Mammary microvascular endothelial cell (primary cell): ENCODE results near the gene C10orf53. TPM values are rescaled to one million over a fixed set of nuclear protein-coding genes. Genes with fewer than 3 reads are reported as not detected.

Source experiments
- total RNA-seq: library from RNA; depleted of rRNA; stranded (reverse); fragments of >200 nt; gene quantifications from 2 replicates; pipeline ENCODE4 v1.2.3, GENCODE V29; 2015

The C10orf53 gene
- not detected in 2 replicates for total RNA-seq

GRCh38 chr10:49679480-49679893, at the start of gene C10orf53:
Gene C10orf53, plus strand, starts transcription at chr10:49679651. Its CDS starts 47 bp downstream, at chr10:49679698.

Other genes with a start within 250 kb of the C10orf53 start
- gene ERCC6, start 140.5 kb upstream of the C10orf53 start, total RNA-seq, result 6.3 and 11.1 TPM in 2 replicates
- not detected in 2 replicates for gene SLC18A3, start 69.3 kb upstream of the C10orf53 start, total RNA-seq
- gene CHAT, start 65.6 kb upstream of the C10orf53 start, total RNA-seq, result not detected in 2 replicates
- gene OGDHL, start 82.7 kb downstream of the C10orf53 start, total RNA-seq, result not detected in 2 replicates